RWPE1 (cell line): ENCODE data around the gene IFT43.

ENCODE experiments used
- CTCF ChIA-PET: fragments of 350-600 bp; sonication (Branson Sonifier 250); formaldehyde crosslinking; extraction: SDS; loops from one replicate; lab custom pipeline; 2021; lab: Yijun Ruan, JAX
- POLR2A ChIA-PET: fragments of 400-600 bp; formaldehyde crosslinking; extraction: SDS; loops from one replicate; lab custom pipeline; 2020; ENCODE audit warnings: antibody characterized with exemption; ENCODE audit not compliant: low non-redundant PET; lab: Yijun Ruan, JAX
- DNase-seq: peaks from one replicate; pipeline ENCODE4 v3.0.0; 2012; ENCODE audit warnings: low spot score
- H3K27ac ChIP-seq: fragments of 450-650 bp; 2 replicates; pipeline ENCODE4 v1.5.1; 2017
- CTCF ChIP-seq: fragments of 450-650 bp; conservative IDR thresholded peaks from 2 replicates; pipeline ENCODE4 v1.5.1; 2017; ENCODE audit warnings: low read depth, mild to moderate bottlenecking

The IFT43 gene

GRCh38 chr14:76121089-76121748 lies 135.7 kb downstream of the IFT43 start:
- TF ChIP-seq CTCF, result no peak
- POLR2A ChIA-PET, result no interaction called here
- H3K27ac ChIP-seq, result no peak overlapping the region
- CTCF ChIA-PET, result no interaction called here
- DNase-seq, result no peak

- DNase-seq, result no peak
- POLR2A ChIA-PET, result no interaction called here
- CTCF ChIA-PET, result interaction anchor here (0.5 kb wide), 1 partner anchor 587 kb away, joined by 3 read pairs; no protein-coding TSS in a partner anchor
- H3K27ac ChIP-seq, result no peak overlapping the region
- no peak for TF ChIP-seq CTCF
Measured at GRCh38 chr14:76123426-76124225, 138.1 kb downstream of the IFT43 start.

GRCh38 chr14:76125511-76125910 lies 139.9 kb downstream of the IFT43 start:
- no peak overlapping the region for H3K27ac ChIP-seq
- TF ChIP-seq CTCF, result no peak
- POLR2A ChIA-PET, result no interaction called here
- DNase-seq, result no peak
- CTCF ChIA-PET, result no interaction called here

GRCh38 chr14:76126076-76126475 lies 140.5 kb downstream of the IFT43 start:
- DNase-seq, result no peak
- ChIA-PET POLR2A (no interaction called here), CTCF (no interaction called here)
- no peak for TF ChIP-seq CTCF
- no peak overlapping the region for H3K27ac ChIP-seq

GRCh38 chr14:76129851-76130576 lies 144.5 kb downstream of the IFT43 start:
- ChIA-PET POLR2A (no interaction called here), CTCF (no interaction called here)
- H3K27ac ChIP-seq, result no peak overlapping the region
- TF ChIP-seq CTCF, result no peak
- no peak for DNase-seq
